ENCODE measurements around the gene DTWD1.

DNA sequence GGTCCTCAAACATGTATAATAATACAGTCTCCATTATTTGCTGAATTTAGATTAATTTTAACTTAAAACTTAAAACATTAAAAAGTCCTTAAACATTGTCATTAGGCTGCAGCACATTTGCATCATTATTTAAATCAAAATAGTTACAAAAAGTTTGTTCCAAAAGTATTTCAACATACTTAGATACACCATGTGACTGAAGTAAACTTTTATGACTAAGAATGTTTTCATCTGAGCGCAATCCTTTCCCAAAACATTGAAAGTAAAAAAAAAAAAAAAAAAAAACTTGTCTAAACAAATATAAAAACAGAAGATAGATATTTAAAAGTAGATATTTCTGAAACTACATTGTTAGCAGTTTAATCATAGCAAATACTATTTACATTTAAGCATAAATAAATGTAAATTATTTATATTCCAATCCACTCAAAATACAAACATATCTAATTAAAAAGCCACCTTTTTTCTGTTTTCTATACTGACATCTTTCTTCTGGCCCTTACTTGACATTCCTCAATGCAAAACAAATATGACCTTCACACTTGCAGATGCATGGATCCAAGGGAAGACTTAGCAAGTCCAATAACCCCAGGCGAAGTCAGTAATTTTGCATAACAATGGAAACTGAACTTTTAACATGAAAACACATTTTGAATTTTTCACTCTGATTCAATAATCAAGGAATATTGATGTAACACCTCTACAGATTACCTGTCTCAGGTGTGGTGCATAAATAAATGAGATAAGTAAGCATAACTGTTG, 10.5 kb upstream of the DTWD1 start:
- no peak for TF ChIP-seq POLR2A (IDR thresholded peaks at IDR 0.05; ENCODE audit: low read depth, low read length)
- TF ChIP-seq, protein P1, sequence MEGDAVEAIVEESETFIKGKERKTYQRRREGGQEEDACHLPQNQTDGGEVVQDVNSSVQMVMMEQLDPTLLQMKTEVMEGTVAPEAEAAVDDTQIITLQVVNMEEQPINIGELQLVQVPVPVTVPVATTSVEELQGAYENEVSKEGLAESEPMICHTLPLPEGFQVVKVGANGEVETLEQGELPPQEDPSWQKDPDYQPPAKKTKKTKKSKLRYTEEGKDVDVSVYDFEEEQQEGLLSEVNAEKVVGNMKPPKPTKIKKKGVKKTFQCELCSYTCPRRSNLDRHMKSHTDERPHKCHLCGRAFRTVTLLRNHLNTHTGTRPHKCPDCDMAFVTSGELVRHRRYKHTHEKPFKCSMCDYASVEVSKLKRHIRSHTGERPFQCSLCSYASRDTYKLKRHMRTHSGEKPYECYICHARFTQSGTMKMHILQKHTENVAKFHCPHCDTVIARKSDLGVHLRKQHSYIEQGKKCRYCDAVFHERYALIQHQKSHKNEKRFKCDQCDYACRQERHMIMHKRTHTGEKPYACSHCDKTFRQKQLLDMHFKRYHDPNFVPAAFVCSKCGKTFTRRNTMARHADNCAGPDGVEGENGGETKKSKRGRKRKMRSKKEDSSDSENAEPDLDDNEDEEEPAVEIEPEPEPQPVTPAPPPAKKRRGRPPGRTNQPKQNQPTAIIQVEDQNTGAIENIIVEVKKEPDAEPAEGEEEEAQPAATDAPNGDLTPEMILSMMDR (IDR thresholded peaks at IDR 0.05; ENCODE audit: extremely low read depth in 1 of 2, insufficient read depth in 1 of 2, low read depth in 1 of 2, low read length in 2 of 2): no peak
- TF ChIP-seq POLR2AphosphoS5 (IDR thresholded peaks at IDR 0.05; ENCODE audit: insufficient read depth, low read depth, low read length): no peak
- TF ChIP-seq MYC (IDR thresholded peaks at IDR 0.05; ENCODE audit: low read depth, low read length): no peak
- TF ChIP-seq EZH2 (IDR thresholded peaks at IDR 0.05; ENCODE audit: borderline replicate concordance, low read depth, low read length, severe bottlenecking): no peak

Measured in endothelial cell of umbilical vein (primary cell).